Esophagus (tissue), 2 donors: Measurements from ENCODE around the gene CNIH1. TPM values are rescaled to one million over a fixed set of nuclear protein-coding genes. Genes with fewer than 3 reads are reported as not detected.

Source experiments
- H3K27ac ChIP-seq, 2 donors: one replicate each; pipeline ENCODE4 v1.5.1; 2013; ENCODE audit warnings: low read depth in 2 of 2, mild to moderate bottlenecking in 2 of 2, inconsistent platforms in 1 of 2, low read length in 1 of 2, moderate library complexity in 1 of 2
- H3K27me3 ChIP-seq, 2 donors: one replicate each; pipeline ENCODE4 v1.6.1; 2013; ENCODE audit warnings: low read length in 2 of 2, control low read depth in 1 of 2, mild to moderate bottlenecking in 1 of 2; ENCODE audit not compliant: insufficient read depth in 2 of 2, control insufficient read depth in 1 of 2
- H3K36me3 ChIP-seq, 2 donors: one replicate each; pipeline ENCODE4 v1.6.1; 2013; ENCODE audit warnings: low read length in 1 of 2; ENCODE audit not compliant: control insufficient read depth in 2 of 2, insufficient read depth in 2 of 2
- H3K4me1 ChIP-seq, 2 donors: one replicate each; pipeline ENCODE4 v1.6.1; 2013; ENCODE audit warnings: low read length in 1 of 2; ENCODE audit not compliant: control insufficient read depth in 2 of 2, insufficient read depth in 2 of 2
- H3K4me3 ChIP-seq, 2 donors: one replicate each; pipeline ENCODE4 v1.5.1; 2013; ENCODE audit warnings: low read length in 2 of 2, mild to moderate bottlenecking in 2 of 2, low read depth in 1 of 2, moderate library complexity in 1 of 2
- H3K9me3 ChIP-seq, 2 donors: one replicate each; pipeline ENCODE4 v1.6.1; 2013; ENCODE audit warnings: mild to moderate bottlenecking in 2 of 2, low read depth in 1 of 2, low read length in 1 of 2, moderate library complexity in 1 of 2; ENCODE audit not compliant: control insufficient read depth in 2 of 2, insufficient read depth in 1 of 2
- WGBS, 2 donors: extraction: QIAGEN DNeasy Blood & Tissue Kit; methylation state at CpG; one replicate each; pipeline ENCODE4 v1.1.7; 2013; 5-methylcytosine and 5-hydroxymethylcytosine counted together
- polyA plus RNA-seq, 2 donors: library from polyadenylated mRNA; stranded (reverse); fragments of 200-250 nt; gene quantifications; one replicate each; pipeline ENCODE4 v1.2.3, GENCODE V29; 2013
- donor health status: healthy with polysubstance abuse.
- donor health status: Bipolar disorder and iron deficiency.

CNIH1 gene
- 10 to 100 TPM; 41.6 to 91.4 TPM for polyA plus RNA-seq

GRCh38 chr14:54440873-54441868 lies at the start of gene CNIH1:
TSS of gene CNIH1 (minus strand) at chr14:54441374. CDS start at chr14:54441327, 47 bp downstream.
- Histone ChIP-seq H3K9me3 (no peaks in the 10 kb centered on the region), H3K4me3 (peak within 1 kb of the TSS; percentile 78 to 89), H3K27me3 (no peaks in the 10 kb centered on the region), H3K4me1 (peaks cover 0 to 3% of the 10 kb centered on the region in 2 donors), H3K36me3 (no peaks in the 10 kb centered on the region), H3K27ac (peak within 1 kb of the TSS; percentile 95 to 99)
- 1% methylated on average over 69 to 100 of the region's 100 CpGs for WGBS, 2 donors

DNA sequence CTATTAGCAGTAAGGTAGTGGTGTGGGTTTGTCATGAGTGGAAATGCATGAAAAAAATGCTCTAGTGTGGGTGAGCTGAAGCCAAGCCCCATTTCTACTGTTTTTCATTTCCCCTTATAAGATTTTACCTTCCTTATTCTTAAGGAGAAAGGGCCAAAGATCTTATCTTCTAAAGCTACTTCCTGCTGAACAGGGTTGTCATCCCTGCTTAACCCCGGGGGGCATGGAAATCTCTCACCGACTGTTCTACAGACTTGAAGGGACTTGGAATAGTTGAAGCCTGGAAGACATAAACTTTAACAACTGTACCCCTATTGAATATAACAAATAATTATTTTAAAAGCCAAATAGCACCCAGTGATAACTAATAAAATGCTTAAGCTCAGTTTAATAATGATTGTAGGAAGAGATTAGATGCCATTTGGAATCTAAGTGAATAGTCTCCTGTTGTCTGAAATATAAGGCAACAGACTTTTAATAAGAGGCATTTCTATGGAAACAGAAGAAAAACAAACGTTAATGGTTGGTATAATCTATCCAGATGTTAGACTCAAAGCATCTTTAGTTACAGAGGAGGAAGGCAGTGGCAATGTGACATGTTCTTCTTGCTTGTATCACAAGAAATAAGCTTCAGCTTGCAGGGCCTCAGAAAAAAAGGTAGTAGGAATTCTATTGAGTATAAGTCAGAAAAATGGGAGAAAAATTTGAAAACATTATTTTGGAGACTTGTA lies 49.4 kb upstream of the CNIH1 start:
- Histone ChIP-seq H3K27ac (no peak overlapping the region), H3K36me3 (no peaks in the 10 kb centered on the region), H3K4me1 (peaks cover 0 to 4% of the 10 kb centered on the region in 2 donors), H3K27me3 (no peaks in the 10 kb centered on the region), H3K9me3 (no peaks in the 10 kb centered on the region), H3K4me3 (no peak overlapping the region)
- WGBS, 2 donors = 29 to 49% methylated on average over 3 of the region's 3 CpGs

DNA sequence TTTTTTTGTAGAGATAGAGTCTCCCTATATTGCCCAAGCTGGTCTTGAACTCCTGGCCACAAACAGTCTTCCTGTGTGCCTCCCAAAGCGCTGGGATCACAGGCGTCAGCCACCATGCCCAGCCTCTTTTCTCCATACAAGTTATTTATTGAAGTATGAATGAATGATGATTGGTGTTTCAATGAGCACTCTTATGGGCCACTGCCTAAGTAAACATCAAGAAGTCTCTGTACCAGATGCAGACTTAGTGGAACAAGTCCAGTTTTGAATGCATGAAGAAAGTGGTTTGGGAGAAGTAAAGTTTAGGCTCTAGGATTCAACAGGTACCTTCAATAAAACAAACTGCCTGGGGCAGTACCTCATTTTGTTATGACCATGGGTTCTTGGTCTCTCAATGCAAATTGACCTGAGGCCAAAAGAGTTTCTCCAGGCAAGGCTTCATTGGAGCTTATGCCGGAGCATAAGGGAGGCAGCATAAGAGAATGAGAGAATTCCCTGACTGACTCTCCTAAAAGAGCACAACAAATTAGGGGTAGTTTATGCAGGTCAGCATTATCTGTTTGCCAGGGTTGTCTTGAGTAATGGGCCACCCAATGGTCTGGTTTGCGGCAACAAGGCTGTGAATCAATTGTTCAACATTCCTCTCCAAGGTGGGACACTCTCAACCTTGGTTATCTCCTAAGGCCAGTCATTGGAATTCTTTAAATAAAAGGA lies 48.7 kb upstream of the CNIH1 start:
- H3K36me3 ChIP-seq = no peaks in the 10 kb centered on the region
- 81% methylated on average over 4 of the region's 4 CpGs for WGBS, 2 donors
- H3K4me1 ChIP-seq = peaks cover 0 to 4% of the 10 kb centered on the region in 2 donors
- peak overlapping the region in 1 of 2 donors; percentile 59 for H3K27ac ChIP-seq
- no peaks in the 10 kb centered on the region for H3K9me3 ChIP-seq
- no peaks in the 10 kb centered on the region for H3K27me3 ChIP-seq
- H3K4me3 ChIP-seq = no peak overlapping the region

- peaks cover 0 to 4% of the 10 kb centered on the region in 2 donors for H3K4me1 ChIP-seq
- H3K27me3 ChIP-seq = no peaks in the 10 kb centered on the region
- no peaks in the 10 kb centered on the region for H3K36me3 ChIP-seq
- WGBS, 2 donors = 28 to 29% methylated on average over 5 of the region's 5 CpGs
- H3K27ac ChIP-seq = peak overlapping the region; percentile 80 to 96
- peak overlapping the region; percentile 75 to 92 for H3K4me3 ChIP-seq
- no peaks in the 10 kb centered on the region for H3K9me3 ChIP-seq
Measured at GRCh38 chr14:54489318-54489683, 48.1 kb upstream of the CNIH1 start.

DNA sequence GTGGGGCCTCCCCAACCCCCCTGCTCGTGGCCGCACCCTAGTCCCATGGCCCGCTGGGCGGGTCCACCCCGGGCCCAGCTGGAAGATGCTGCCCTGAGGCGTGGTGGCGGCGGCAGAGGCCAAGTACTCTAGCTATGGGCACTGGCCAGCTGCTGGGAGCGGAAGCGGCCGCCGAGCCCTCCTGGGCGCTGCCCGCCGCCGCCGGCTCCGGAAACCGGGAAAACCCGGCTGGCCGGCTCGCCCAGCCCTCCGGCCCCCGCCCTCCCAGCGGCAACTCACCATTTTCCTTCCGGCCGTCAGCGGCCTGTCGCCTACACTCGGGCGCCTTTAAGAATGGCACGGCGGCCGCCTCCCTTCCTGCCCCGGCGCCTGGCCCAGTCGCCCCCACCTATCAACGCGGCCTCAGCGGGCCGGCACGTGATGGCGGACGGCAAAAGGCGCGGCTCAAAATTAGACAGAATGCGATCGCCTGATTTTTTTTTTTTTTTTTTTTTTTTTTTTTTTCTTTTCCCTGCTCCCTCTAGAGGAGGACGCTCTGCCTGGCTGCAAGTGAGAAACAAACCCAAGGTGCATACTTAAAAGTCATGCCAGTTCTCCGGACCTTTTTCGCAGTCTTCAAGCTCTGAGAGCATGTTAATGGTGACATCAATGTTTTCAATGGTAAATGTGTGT lies 47.6 kb upstream of the CNIH1 start, which contains the start of gene GMFB:
Gene GMFB, minus strand, starts transcription at position 335 of the 672 bp plus-strand sequence. Its CDS starts 53 bp downstream, at position 282.
- Histone ChIP-seq H3K4me3 (peak within 1 kb of the TSS; percentile 75 to 92), H3K9me3 (no peaks in the 10 kb centered on the region), H3K27me3 (no peaks in the 10 kb centered on the region), H3K27ac (peak within 1 kb of the TSS; percentile 96 to 98), H3K4me1 (peaks cover 0 to 4% of the 10 kb centered on the region in 2 donors), H3K36me3 (no peaks in the 10 kb centered on the region)
- WGBS, 2 donors = 1% methylated on average over 50 to 51 of the region's 51 CpGs

DNA sequence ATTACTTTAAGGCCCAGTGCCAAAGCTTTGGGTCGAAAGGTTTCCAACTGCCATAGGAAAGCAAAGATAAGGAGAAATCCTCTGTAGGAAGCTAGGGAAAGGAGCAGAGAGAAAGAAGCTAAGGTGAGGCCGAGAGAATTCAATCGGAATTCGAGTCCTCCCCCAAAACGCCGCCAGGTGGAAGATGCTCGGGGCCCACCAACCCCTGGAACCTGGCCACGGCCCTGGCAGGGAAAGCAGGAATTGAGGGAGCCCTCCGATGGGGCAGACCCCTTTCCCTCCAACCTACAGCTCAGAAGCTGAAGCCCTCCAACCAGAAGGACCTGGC lies 47.1 kb upstream of the CNIH1 start:
- H3K27me3 ChIP-seq = no peaks in the 10 kb centered on the region
- H3K4me1 ChIP-seq = peaks cover 0 to 4% of the 10 kb centered on the region in 2 donors
- H3K9me3 ChIP-seq = no peaks in the 10 kb centered on the region
- peak overlapping the region; percentile 75 to 92 for H3K4me3 ChIP-seq
- WGBS, 2 donors = 0 to 2% methylated on average over 9 of the region's 9 CpGs
- no peaks in the 10 kb centered on the region for H3K36me3 ChIP-seq
- H3K27ac ChIP-seq = peak overlapping the region; percentile 96 to 98

GRCh38 chr14:54487771-54488170 lies 46.6 kb upstream of the CNIH1 start:
- no peaks in the 10 kb centered on the region for H3K27me3 ChIP-seq
- H3K4me1 ChIP-seq = peaks cover 0 to 4% of the 10 kb centered on the region in 2 donors
- peak overlapping the region in 1 of 2 donors; percentile 75 for H3K4me3 ChIP-seq
- no peaks in the 10 kb centered on the region for H3K36me3 ChIP-seq
- 25 to 37% methylated on average over 4 of the region's 4 CpGs for WGBS, 2 donors
- H3K9me3 ChIP-seq = no peaks in the 10 kb centered on the region
- H3K27ac ChIP-seq = peak overlapping the region in 1 of 2 donors; percentile 96

DNA sequence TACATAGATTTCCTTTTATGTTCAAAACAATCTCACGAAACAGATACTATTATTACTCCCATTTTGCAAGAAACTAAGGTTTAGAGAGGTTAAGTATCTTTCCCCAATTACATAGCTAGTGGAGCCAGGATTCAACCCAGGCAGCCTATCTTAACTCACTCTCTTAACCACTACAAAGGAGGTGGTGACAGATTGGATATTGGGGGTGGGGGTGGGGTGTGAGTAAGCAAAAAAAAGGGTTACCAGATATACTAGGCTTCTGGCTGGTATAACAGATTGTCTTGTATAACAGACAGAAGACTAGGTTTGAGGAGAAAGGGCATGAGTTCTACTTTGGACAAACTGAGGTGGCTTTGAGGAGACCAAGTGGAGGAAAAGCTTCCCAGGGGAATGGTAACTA lies 45.5 kb upstream of the CNIH1 start:
- Histone ChIP-seq H3K27me3 (no peaks in the 10 kb centered on the region), H3K4me3 (no peak overlapping the region), H3K36me3 (no peaks in the 10 kb centered on the region), H3K27ac (no peak overlapping the region), H3K9me3 (no peaks in the 10 kb centered on the region), H3K4me1 (peaks cover 0 to 4% of the 10 kb centered on the region in 2 donors)
- 89 to 94% methylated on average over 1 of the region's 1 CpG for WGBS, 2 donors

DNA sequence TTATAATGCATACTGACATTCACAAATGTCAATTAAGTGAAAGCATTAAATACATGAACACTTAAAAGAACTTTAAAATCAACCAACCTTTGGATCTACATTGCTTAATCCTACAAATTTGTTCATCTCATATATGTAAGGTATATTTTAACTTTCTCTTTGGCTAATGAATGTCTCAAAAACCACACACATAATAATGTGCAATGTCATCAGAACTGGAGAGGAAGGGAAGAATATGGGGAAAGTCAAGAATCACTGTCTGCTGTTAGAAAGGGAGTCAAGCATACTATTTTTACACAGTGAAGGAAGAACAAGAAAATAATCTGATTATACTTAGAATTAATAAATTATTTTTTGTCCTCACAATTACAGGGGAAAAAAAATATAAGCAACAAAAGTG lies 42.7 kb upstream of the CNIH1 start:
- no peaks in the 10 kb centered on the region for H3K27me3 ChIP-seq
- no peaks in the 10 kb centered on the region for H3K9me3 ChIP-seq
- no peaks in the 10 kb centered on the region for H3K4me1 ChIP-seq
- H3K4me3 ChIP-seq = no peak overlapping the region
- no peak overlapping the region for H3K27ac ChIP-seq
- H3K36me3 ChIP-seq = no peaks in the 10 kb centered on the region
